GM12878 (cell line): Measurements from ENCODE around the gene CXCL14.

ENCODE experiments used
- EP300 ChIP-seq, 2 experiments: fragments of 150-350 bp in 1 of 2; IDR thresholded peaks; 2 replicates each; pipeline ENCODE4 v1.6.1; 2011 to 2012; ENCODE audit warnings: low read depth in 2 of 2, low read length in 2 of 2, borderline replicate concordance in 1 of 2, improper control_type of control experiment in 1 of 2, inconsistent platforms in 1 of 2; ENCODE audit not compliant: control insufficient read depth in 1 of 2
- FOXM1 ChIP-seq: IDR thresholded peaks from 2 replicates; pipeline ENCODE4 v1.6.1; 2012; ENCODE audit warnings: low read depth, mild to moderate bottlenecking, inconsistent platforms, low read length, moderate library complexity
- MEF2A ChIP-seq: IDR thresholded peaks from 2 replicates; pipeline ENCODE4 v1.6.1; 2011; ENCODE audit warnings: low read depth, mild to moderate bottlenecking, low read length, moderate library complexity; ENCODE audit not compliant: insufficient read depth
- RFX5 ChIP-seq: IDR thresholded peaks from 2 replicates; pipeline ENCODE4 v1.6.1; 2011; ENCODE audit warnings: low read depth, low read length, improper control_type of control experiment
- SIN3A ChIP-seq: IDR thresholded peaks from 2 replicates; pipeline ENCODE4 v1.6.1; 2012; ENCODE audit warnings: low read depth, low read length, improper control_type of control experiment
- SP1 ChIP-seq: IDR thresholded peaks from one replicate; pipeline ENCODE4 v1.6.1; 2011; ENCODE audit warnings: low read depth, low read length
- TARDBP ChIP-seq: IDR thresholded peaks from 2 replicates; pipeline ENCODE4 v1.6.1; 2016; ENCODE audit warnings: borderline replicate concordance
- TF ChIP-seq, protein P1 (sequence below): IDR thresholded peaks from 2 replicates; pipeline ENCODE4 v1.6.1; 2012; ENCODE audit warnings: low read depth, low read length, improper control_type of control experiment
- TF ChIP-seq, protein P2 (sequence below), 3 experiments: IDR thresholded peaks in 2 of 3; conservative IDR thresholded peaks in 1 of 3; 2 replicates each; pipeline ENCODE4 v1.5.1; 2011; ENCODE audit warnings: low read depth in 3 of 3, low read length in 3 of 3, mild to moderate bottlenecking in 3 of 3, control low read depth in 2 of 3, moderate library complexity in 2 of 3, inconsistent platforms in 1 of 3, mixed read lengths in 1 of 3; ENCODE audit not compliant: control insufficient read depth in 2 of 3, insufficient read depth in 1 of 3; ENCODE audit errors: extremely low read depth in 1 of 3
- TF ChIP-seq, protein P3 (sequence below): IDR thresholded peaks from 2 replicates; pipeline ENCODE4 v1.6.1; 2011; ENCODE audit warnings: low read depth, mild to moderate bottlenecking, low read length, moderate library complexity, borderline replicate concordance; ENCODE audit errors: extremely low read depth
- TF ChIP-seq, protein P4 (sequence below): fragments of 450-650 bp; formaldehyde crosslinking; IDR thresholded peaks from 2 replicates; pipeline ENCODE4 v1.4.0; 2020; ENCODE audit warnings: mild to moderate bottlenecking, moderate library complexity
- TF ChIP-seq, protein P5 (sequence below): fragments of 450-650 bp; IDR thresholded peaks from 2 replicates; pipeline ENCODE4 v1.6.1; 2017; ENCODE audit warnings: mild to moderate bottlenecking

DNA sequence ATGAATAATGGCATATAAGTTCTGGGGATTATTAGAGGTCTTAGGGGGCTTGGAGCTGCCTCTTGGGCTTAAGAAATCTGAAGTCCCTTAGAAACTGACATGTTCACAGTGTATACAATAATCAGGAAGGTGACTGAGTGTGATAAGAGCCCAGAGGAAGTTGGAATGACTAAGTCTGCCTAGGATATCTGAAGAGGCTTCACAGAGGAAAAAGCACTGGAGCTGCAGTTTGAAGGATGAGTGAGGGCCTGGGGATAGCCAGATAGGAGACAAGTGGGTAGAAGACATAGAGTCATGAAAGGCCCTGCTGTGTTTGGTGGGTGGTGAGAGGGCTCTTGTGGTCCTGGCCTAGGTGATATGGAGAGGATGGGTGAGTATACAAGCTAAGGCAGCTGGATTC lies 51.9 kb downstream of the CXCL14 start:
- no peak for TF ChIP-seq TARDBP
- no peak for TF ChIP-seq SIN3A
- no peak for TF ChIP-seq MEF2A
- TF ChIP-seq, protein P1, sequence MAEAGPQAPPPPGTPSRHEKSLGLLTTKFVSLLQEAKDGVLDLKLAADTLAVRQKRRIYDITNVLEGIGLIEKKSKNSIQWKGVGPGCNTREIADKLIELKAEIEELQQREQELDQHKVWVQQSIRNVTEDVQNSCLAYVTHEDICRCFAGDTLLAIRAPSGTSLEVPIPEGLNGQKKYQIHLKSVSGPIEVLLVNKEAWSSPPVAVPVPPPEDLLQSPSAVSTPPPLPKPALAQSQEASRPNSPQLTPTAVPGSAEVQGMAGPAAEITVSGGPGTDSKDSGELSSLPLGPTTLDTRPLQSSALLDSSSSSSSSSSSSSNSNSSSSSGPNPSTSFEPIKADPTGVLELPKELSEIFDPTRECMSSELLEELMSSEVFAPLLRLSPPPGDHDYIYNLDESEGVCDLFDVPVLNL, result no peak
- TF ChIP-seq, protein P2, sequence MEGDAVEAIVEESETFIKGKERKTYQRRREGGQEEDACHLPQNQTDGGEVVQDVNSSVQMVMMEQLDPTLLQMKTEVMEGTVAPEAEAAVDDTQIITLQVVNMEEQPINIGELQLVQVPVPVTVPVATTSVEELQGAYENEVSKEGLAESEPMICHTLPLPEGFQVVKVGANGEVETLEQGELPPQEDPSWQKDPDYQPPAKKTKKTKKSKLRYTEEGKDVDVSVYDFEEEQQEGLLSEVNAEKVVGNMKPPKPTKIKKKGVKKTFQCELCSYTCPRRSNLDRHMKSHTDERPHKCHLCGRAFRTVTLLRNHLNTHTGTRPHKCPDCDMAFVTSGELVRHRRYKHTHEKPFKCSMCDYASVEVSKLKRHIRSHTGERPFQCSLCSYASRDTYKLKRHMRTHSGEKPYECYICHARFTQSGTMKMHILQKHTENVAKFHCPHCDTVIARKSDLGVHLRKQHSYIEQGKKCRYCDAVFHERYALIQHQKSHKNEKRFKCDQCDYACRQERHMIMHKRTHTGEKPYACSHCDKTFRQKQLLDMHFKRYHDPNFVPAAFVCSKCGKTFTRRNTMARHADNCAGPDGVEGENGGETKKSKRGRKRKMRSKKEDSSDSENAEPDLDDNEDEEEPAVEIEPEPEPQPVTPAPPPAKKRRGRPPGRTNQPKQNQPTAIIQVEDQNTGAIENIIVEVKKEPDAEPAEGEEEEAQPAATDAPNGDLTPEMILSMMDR (IDR thresholded peaks at IDR 0.05 in 2 of 3, conservative IDR thresholded peaks at IDR 0.05 in 1 of 3; ENCODE audit: control insufficient read depth in 2 of 3, extremely low read depth in 1 of 3, insufficient read depth in 1 of 3, low read depth in 3 of 3, low read length in 3 of 3), result no peak
- TF ChIP-seq, protein P3, sequence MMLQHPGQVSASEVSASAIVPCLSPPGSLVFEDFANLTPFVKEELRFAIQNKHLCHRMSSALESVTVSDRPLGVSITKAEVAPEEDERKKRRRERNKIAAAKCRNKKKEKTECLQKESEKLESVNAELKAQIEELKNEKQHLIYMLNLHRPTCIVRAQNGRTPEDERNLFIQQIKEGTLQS, result no peak
- TF ChIP-seq SP1, result no peak
- TF ChIP-seq, protein P4, sequence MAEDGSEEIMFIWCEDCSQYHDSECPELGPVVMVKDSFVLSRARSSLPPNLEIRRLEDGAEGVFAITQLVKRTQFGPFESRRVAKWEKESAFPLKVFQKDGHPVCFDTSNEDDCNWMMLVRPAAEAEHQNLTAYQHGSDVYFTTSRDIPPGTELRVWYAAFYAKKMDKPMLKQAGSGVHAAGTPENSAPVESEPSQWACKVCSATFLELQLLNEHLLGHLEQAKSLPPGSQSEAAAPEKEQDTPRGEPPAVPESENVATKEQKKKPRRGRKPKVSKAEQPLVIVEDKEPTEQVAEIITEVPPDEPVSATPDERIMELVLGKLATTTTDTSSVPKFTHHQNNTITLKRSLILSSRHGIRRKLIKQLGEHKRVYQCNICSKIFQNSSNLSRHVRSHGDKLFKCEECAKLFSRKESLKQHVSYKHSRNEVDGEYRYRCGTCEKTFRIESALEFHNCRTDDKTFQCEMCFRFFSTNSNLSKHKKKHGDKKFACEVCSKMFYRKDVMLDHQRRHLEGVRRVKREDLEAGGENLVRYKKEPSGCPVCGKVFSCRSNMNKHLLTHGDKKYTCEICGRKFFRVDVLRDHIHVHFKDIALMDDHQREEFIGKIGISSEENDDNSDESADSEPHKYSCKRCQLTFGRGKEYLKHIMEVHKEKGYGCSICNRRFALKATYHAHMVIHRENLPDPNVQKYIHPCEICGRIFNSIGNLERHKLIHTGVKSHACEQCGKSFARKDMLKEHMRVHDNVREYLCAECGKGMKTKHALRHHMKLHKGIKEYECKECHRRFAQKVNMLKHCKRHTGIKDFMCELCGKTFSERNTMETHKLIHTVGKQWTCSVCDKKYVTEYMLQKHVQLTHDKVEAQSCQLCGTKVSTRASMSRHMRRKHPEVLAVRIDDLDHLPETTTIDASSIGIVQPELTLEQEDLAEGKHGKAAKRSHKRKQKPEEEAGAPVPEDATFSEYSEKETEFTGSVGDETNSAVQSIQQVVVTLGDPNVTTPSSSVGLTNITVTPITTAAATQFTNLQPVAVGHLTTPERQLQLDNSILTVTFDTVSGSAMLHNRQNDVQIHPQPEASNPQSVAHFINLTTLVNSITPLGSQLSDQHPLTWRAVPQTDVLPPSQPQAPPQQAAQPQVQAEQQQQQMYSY (CRISPR knock-in tag), result no peak
- no peak for TF ChIP-seq RFX5
- no peak for TF ChIP-seq EP300 (IDR thresholded peaks at IDR 0.05; ENCODE audit: borderline replicate concordance in 1 of 2, control insufficient read depth in 1 of 2, low read depth in 2 of 2, low read length in 2 of 2)
- no peak for TF ChIP-seq FOXM1
- TF ChIP-seq, protein P5, sequence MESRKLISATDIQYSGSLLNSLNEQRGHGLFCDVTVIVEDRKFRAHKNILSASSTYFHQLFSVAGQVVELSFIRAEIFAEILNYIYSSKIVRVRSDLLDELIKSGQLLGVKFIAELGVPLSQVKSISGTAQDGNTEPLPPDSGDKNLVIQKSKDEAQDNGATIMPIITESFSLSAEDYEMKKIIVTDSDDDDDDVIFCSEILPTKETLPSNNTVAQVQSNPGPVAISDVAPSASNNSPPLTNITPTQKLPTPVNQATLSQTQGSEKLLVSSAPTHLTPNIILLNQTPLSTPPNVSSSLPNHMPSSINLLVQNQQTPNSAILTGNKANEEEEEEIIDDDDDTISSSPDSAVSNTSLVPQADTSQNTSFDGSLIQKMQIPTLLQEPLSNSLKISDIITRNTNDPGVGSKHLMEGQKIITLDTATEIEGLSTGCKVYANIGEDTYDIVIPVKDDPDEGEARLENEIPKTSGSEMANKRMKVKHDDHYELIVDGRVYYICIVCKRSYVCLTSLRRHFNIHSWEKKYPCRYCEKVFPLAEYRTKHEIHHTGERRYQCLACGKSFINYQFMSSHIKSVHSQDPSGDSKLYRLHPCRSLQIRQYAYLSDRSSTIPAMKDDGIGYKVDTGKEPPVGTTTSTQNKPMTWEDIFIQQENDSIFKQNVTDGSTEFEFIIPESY, result no peak
